Measurements from ENCODE around the gene SBNO2.

DNA sequence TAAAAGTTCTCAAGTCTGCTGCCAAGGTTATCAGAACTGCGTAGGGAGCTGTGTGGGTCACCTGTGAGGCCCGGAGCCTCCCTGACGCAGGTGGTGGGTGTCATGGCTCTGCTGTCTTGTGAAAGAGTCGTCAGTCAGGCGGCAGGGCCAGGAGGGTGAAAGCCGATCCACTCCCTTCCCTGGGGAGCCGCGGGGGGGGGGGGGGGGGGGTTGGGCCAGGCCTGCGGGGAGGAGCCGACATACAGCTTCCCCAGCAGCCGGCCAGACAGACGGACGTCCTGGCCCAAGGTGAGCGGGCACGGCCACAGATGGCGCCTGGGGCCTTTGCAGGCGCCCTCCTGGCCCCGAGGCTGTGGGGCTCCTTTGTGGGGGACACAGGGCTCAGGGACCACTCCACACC is 12.4 kb downstream of the SBNO2 start:
- TF ChIP-seq, protein P1, sequence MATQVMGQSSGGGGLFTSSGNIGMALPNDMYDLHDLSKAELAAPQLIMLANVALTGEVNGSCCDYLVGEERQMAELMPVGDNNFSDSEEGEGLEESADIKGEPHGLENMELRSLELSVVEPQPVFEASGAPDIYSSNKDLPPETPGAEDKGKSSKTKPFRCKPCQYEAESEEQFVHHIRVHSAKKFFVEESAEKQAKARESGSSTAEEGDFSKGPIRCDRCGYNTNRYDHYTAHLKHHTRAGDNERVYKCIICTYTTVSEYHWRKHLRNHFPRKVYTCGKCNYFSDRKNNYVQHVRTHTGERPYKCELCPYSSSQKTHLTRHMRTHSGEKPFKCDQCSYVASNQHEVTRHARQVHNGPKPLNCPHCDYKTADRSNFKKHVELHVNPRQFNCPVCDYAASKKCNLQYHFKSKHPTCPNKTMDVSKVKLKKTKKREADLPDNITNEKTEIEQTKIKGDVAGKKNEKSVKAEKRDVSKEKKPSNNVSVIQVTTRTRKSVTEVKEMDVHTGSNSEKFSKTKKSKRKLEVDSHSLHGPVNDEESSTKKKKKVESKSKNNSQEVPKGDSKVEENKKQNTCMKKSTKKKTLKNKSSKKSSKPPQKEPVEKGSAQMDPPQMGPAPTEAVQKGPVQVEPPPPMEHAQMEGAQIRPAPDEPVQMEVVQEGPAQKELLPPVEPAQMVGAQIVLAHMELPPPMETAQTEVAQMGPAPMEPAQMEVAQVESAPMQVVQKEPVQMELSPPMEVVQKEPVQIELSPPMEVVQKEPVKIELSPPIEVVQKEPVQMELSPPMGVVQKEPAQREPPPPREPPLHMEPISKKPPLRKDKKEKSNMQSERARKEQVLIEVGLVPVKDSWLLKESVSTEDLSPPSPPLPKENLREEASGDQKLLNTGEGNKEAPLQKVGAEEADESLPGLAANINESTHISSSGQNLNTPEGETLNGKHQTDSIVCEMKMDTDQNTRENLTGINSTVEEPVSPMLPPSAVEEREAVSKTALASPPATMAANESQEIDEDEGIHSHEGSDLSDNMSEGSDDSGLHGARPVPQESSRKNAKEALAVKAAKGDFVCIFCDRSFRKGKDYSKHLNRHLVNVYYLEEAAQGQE (IDR thresholded peaks at IDR 0.05; ENCODE audit: unreplicated experiment), result no peak
- TF ChIP-seq, protein P2, sequence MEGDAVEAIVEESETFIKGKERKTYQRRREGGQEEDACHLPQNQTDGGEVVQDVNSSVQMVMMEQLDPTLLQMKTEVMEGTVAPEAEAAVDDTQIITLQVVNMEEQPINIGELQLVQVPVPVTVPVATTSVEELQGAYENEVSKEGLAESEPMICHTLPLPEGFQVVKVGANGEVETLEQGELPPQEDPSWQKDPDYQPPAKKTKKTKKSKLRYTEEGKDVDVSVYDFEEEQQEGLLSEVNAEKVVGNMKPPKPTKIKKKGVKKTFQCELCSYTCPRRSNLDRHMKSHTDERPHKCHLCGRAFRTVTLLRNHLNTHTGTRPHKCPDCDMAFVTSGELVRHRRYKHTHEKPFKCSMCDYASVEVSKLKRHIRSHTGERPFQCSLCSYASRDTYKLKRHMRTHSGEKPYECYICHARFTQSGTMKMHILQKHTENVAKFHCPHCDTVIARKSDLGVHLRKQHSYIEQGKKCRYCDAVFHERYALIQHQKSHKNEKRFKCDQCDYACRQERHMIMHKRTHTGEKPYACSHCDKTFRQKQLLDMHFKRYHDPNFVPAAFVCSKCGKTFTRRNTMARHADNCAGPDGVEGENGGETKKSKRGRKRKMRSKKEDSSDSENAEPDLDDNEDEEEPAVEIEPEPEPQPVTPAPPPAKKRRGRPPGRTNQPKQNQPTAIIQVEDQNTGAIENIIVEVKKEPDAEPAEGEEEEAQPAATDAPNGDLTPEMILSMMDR (conservative IDR thresholded peaks at IDR 0.05; ENCODE audit: low read depth in 2 of 2), result no peak
- TF ChIP-seq EZH2 (IDR thresholded peaks at IDR 0.05; ENCODE audit: low read depth, unreplicated experiment) (no peak), CREB1 (CRISPR knock-in tag; IDR thresholded peaks at IDR 0.05; ENCODE audit: low read depth) (no peak), POLR2AphosphoS5 (IDR thresholded peaks at IDR 0.05; ENCODE audit: low read depth) (no peak), EZH2phosphoT487 (IDR thresholded peaks at IDR 0.05; ENCODE audit: unreplicated experiment) (no peak), ZNF114 (CRISPR knock-in tag; IDR thresholded peaks at IDR 0.05) (no peak), ZNF331 (CRISPR knock-in tag; IDR thresholded peaks at IDR 0.05; ENCODE audit: low read depth) (no peak), STAT1 (IDR thresholded peaks at IDR 0.05; ENCODE audit: unreplicated experiment) (no peak), JUNB (IDR thresholded peaks at IDR 0.05; ENCODE audit: unreplicated experiment) (no peak), NANOG (IDR thresholded peaks at IDR 0.05; ENCODE audit: borderline replicate concordance) (no peak)
- TF ChIP-seq, protein P3, sequence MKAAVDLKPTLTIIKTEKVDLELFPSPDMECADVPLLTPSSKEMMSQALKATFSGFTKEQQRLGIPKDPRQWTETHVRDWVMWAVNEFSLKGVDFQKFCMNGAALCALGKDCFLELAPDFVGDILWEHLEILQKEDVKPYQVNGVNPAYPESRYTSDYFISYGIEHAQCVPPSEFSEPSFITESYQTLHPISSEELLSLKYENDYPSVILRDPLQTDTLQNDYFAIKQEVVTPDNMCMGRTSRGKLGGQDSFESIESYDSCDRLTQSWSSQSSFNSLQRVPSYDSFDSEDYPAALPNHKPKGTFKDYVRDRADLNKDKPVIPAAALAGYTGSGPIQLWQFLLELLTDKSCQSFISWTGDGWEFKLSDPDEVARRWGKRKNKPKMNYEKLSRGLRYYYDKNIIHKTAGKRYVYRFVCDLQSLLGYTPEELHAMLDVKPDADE (IDR thresholded peaks at IDR 0.05), result no peak
- TF ChIP-seq, protein P4, sequence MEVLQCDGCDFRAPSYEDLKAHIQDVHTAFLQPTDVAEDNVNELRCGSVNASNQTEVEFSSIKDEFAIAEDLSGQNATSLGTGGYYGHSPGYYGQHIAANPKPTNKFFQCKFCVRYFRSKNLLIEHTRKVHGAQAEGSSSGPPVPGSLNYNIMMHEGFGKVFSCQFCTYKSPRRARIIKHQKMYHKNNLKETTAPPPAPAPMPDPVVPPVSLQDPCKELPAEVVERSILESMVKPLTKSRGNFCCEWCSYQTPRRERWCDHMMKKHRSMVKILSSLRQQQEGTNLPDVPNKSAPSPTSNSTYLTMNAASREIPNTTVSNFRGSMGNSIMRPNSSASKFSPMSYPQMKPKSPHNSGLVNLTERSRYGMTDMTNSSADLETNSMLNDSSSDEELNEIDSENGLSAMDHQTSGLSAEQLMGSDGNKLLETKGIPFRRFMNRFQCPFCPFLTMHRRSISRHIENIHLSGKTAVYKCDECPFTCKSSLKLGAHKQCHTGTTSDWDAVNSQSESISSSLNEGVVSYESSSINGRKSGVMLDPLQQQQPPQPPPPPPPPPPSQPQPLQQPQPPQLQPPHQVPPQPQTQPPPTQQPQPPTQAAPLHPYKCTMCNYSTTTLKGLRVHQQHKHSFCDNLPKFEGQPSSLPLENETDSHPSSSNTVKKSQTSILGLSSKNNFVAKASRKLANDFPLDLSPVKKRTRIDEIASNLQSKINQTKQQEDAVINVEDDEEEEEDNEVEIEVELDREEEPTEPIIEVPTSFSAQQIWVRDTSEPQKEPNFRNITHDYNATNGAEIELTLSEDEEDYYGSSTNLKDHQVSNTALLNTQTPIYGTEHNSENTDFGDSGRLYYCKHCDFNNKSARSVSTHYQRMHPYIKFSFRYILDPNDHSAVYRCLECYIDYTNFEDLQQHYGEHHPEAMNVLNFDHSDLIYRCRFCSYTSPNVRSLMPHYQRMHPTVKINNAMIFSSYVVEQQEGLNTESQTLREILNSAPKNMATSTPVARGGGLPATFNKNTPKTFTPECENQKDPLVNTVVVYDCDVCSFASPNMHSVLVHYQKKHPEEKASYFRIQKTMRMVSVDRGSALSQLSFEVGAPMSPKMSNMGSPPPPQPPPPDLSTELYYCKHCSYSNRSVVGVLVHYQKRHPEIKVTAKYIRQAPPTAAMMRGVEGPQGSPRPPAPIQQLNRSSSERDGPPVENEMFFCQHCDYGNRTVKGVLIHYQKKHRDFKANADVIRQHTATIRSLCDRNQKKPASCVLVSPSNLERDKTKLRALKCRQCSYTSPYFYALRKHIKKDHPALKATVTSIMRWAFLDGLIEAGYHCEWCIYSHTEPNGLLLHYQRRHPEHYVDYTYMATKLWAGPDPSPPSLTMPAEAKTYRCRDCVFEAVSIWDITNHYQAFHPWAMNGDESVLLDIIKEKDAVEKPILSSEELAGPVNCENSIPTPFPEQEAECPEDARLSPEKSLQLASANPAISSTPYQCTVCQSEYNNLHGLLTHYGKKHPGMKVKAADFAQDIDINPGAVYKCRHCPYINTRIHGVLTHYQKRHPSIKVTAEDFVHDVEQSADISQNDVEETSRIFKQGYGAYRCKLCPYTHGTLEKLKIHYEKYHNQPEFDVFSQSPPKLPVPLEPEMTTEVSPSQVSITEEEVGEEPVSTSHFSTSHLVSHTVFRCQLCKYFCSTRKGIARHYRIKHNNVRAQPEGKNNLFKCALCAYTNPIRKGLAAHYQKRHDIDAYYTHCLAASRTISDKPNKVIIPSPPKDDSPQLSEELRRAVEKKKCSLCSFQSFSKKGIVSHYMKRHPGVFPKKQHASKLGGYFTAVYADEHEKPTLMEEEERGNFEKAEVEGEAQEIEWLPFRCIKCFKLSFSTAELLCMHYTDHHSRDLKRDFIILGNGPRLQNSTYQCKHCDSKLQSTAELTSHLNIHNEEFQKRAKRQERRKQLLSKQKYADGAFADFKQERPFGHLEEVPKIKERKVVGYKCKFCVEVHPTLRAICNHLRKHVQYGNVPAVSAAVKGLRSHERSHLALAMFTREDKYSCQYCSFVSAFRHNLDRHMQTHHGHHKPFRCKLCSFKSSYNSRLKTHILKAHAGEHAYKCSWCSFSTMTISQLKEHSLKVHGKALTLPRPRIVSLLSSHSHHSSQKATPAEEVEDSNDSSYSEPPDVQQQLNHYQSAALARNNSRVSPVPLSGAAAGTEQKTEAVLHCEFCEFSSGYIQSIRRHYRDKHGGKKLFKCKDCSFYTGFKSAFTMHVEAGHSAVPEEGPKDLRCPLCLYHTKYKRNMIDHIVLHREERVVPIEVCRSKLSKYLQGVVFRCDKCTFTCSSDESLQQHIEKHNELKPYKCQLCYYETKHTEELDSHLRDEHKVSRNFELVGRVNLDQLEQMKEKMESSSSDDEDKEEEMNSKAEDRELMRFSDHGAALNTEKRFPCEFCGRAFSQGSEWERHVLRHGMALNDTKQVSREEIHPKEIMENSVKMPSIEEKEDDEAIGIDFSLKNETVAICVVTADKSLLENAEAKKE (CRISPR knock-in tag; IDR thresholded peaks at IDR 0.05), result no peak

Measured in GM23338 (cell line).